GM10248 (cell line): ENCODE data around the gene POU6F2.

ENCODE experiments used
- CTCF ChIA-PET: fragments of 300-600 bp; sonication (Branson Sonifier 250); formaldehyde crosslinking; extraction: SDS; loops from one replicate; lab custom pipeline; 2021; ENCODE audit warnings: antibody characterized with exemption; lab: Yijun Ruan, JAX
- POLR2A ChIA-PET: fragments of 350-650 bp; sonication (Branson Sonifier 250); formaldehyde crosslinking; extraction: SDS; loops from one replicate; lab custom pipeline; 2020; ENCODE audit warnings: antibody characterized with exemption; lab: Yijun Ruan, JAX
- DNase-seq: peaks from one replicate; pipeline ENCODE4 v3.0.0; 2012; ENCODE audit errors: extremely low spot score
- CTCF ChIP-seq: IDR thresholded peaks from 2 replicates; pipeline ENCODE4 v1.5.1; 2012; ENCODE audit warnings: mild to moderate bottlenecking, low read depth; ENCODE audit errors: extremely low read depth, missing control alignments, control extremely low read depth

Gene POU6F2

GRCh38 chr7:39285256-39285655 is 307.5 kb downstream of the POU6F2 start:
- CTCF ChIA-PET: no interaction called here
- DNase-seq: no peak
- POLR2A ChIA-PET: no interaction called here
- TF ChIP-seq CTCF: no peak

- no peak for DNase-seq
- CTCF ChIA-PET: interaction anchor here (1.1 kb wide), 1 partner anchor 13 kb away, joined by 3 read pairs; no protein-coding TSS in a partner anchor
- POLR2A ChIA-PET: no interaction called here
These were observed 310.6 kb downstream of the POU6F2 start for GRCh38 chr7:39288303-39288702.

GRCh38 chr7:39291628-39292410 is 314.1 kb downstream of the POU6F2 start:
- ChIA-PET POLR2A (no interaction called here), CTCF (interaction anchor here (0.9 kb wide), 1 partner anchor 19 kb away, joined by 3 read pairs; no protein-coding TSS in a partner anchor)
- TF ChIP-seq CTCF: no peak
- no peak for DNase-seq

More at GRCh38 chr7:39288303-39288702, 310.6 kb downstream of the POU6F2 start:
- TF ChIP-seq CTCF: no peak

- TF ChIP-seq CTCF: no peak
- CTCF ChIA-PET: no interaction called here
- POLR2A ChIA-PET: no interaction called here
- no peak for DNase-seq
These were observed 315.5 kb downstream of the POU6F2 start for GRCh38 chr7:39293056-39293823.

GRCh38 chr7:39294022-39294421 is 316.3 kb downstream of the POU6F2 start:
- no peak for DNase-seq
- no peak for TF ChIP-seq CTCF
- CTCF ChIA-PET: no interaction called here
- POLR2A ChIA-PET: no interaction called here

GRCh38 chr7:39295796-39296195 is 318.1 kb downstream of the POU6F2 start:
- POLR2A ChIA-PET: no interaction called here
- no peak for DNase-seq
- CTCF ChIA-PET: interaction anchor here (1.2 kb wide), 1 partner anchor 13 kb away, joined by 3 read pairs; no protein-coding TSS in a partner anchor
- TF ChIP-seq CTCF: no peak
